AG04449 (cell line): ENCODE measurements around the gene PAOX.

ENCODE experiments used
- CTCF ChIA-PET: fragments of 350-600 bp; formaldehyde crosslinking; extraction: SDS; loops from one replicate; lab custom pipeline; 2021; ENCODE audit warnings: antibody characterized with exemption; lab: Yijun Ruan, JAX
- POLR2A ChIA-PET: fragments of 400-600, 350-600 bp; formaldehyde crosslinking; extraction: SDS; loops from one replicate; lab custom pipeline; 2020; ENCODE audit warnings: antibody characterized with exemption, inconsistent platforms; lab: Yijun Ruan, JAX
- DNase-seq: peaks from one replicate; pipeline ENCODE4 v3.0.0-alpha.2; 2010; ENCODE audit warnings: low read depth, low spot score
- H3K4me3 ChIP-seq: 2 replicates; pipeline ENCODE4 v1.5.1; 2011; ENCODE audit warnings: low read depth, mild to moderate bottlenecking, control low read depth, low read length
- TF ChIP-seq, protein P1 (sequence below): IDR thresholded peaks from one replicate; pipeline ENCODE4 v1.5.1; 2011; ENCODE audit warnings: mild to moderate bottlenecking, moderate library complexity, low read length, control low read depth, inconsistent platforms; ENCODE audit not compliant: insufficient read depth; ENCODE audit errors: missing control alignments

PAOX gene

DNA sequence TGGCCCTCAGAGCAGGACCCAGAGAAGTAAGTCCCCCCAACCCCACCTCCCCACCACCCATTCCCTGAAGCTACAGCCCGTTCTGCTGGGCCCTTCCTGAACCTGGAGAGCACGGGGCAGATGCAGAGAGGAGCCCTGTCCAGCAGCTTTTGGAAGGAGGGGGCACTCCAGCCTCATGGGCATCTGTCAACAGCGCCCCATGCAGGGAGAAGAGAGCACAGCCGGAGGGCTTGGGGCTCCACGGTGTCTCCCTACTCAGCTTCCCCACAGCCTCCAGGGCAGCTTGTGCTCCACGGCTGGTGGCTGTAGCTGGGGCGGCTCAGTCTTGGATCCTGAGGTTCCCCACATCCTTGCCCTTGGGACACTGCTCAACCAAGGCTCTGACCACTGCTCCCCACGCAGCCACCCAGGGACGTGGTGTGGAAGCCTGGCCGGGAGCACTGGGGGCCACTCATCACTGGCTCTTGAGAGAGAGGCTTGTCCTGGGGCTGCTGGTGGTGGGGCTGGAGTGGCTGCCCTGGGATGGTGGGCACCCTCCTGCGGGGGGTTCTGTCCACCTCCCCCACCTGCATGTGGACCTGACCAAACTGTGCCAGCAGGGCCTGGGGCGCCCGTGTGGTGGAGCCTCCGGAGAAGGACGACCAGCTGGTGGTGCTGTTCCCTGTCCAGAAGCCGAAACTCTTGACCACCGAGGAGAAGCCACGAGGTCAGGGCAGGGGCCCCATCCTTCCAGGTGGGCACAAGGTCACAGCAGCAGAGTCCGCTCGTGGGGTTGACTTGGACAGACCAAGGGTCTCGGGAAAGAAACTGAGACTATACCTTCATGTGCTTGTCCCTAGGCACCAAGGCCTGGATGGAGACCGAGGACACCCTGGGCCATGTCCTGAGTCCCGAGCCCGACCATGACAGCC lies 27.4 kb upstream of the PAOX start:
- ChIA-PET CTCF (interaction anchor here (1.3 to 1.9 kb wide), 2 partner anchors 22 to 23 kb away, joined by 3 to 11 read pairs; no protein-coding TSS in a partner anchor), POLR2A (interaction anchor here (1.4 kb wide), 1 partner anchor 22 kb away, joined by 4 read pairs; no protein-coding TSS in a partner anchor)
- TF ChIP-seq, protein P1, sequence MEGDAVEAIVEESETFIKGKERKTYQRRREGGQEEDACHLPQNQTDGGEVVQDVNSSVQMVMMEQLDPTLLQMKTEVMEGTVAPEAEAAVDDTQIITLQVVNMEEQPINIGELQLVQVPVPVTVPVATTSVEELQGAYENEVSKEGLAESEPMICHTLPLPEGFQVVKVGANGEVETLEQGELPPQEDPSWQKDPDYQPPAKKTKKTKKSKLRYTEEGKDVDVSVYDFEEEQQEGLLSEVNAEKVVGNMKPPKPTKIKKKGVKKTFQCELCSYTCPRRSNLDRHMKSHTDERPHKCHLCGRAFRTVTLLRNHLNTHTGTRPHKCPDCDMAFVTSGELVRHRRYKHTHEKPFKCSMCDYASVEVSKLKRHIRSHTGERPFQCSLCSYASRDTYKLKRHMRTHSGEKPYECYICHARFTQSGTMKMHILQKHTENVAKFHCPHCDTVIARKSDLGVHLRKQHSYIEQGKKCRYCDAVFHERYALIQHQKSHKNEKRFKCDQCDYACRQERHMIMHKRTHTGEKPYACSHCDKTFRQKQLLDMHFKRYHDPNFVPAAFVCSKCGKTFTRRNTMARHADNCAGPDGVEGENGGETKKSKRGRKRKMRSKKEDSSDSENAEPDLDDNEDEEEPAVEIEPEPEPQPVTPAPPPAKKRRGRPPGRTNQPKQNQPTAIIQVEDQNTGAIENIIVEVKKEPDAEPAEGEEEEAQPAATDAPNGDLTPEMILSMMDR: no peak
- no peak for DNase-seq
- no peak overlapping the region for H3K4me3 ChIP-seq

DNA sequence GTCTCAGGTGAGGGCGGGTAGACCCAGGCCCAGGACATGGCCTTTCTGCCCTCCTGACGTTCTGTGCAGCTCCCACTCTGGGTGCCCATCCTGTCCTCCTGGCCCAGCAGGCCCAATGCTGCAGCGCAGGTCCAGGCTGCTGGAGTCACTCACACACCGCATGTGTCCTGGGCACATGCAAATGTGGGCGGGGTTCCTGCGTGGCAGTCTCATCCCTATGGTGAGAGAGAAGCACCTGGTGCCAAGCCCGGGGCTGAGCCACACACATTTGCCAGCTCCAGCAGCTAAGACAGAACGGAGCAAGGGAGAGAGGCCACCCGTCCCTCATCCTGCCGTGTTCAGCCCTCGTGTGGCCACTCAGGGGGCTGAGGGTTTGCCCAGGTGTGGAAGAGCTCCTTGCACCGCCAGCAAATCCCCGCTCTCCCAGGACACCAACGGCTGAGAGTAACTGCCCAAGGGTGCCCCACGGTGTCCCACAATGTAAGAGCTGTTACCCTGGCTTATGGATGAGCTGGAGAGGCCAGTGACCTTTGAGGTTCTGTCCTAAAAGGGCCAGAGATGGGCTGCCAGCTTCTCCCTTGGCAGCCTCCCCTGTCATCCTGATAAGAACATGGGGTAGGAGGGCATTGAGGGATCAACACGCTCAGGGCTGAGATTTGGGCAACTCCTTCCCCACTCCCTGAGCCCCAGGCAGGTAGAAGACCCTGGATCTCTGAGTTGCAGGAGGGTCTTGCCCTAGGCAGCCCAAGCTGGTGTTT lies 25.7 kb upstream of the PAOX start:
- TF ChIP-seq, protein P1: no peak
- CTCF ChIA-PET: interaction anchor here (1.9 kb wide), 1 partner anchor 24 kb away, joined by 11 read pairs; no protein-coding TSS in a partner anchor
- POLR2A ChIA-PET: no interaction called here
- no peak for DNase-seq
- no peak overlapping the region for H3K4me3 ChIP-seq

DNA sequence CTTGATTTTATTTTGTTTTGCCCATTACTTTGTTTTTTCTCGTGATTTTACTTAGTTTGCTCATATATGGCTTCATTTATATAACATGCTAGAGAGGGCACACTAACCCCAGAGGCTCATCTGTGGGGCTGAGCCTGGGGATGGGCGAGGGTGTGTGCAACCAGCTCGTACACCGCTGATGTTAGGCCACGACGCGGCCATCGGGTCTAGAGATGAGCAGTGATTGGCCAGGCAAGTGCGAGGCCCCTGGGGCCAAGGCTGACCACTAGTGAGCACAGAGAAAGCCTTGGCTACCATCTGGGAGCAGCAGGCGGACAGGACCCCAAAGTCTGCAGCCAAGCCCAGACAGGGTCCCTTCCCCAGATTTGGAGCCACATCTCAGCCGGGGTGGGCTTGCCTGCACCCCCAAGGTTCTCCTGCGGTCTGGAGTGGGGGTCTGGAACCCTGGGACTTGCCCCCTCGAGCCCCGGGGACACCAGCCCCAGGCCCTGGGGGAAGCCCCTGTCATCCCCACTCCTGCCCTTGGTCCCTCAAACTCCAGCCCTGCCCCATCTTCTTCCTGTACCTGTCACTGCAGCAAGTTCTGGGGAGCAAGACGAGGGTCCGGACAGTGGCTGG lies 25.0 kb upstream of the PAOX start:
- CTCF ChIA-PET: interaction anchor here (1.9 to 4.5 kb wide), 2 partner anchors 24 to 25 kb away, joined by 11 to 25 read pairs; no protein-coding TSS in a partner anchor
- TF ChIP-seq, protein P1: no peak
- H3K4me3 ChIP-seq: no peak overlapping the region
- no peak for DNase-seq
- POLR2A ChIA-PET: no interaction called here

DNA sequence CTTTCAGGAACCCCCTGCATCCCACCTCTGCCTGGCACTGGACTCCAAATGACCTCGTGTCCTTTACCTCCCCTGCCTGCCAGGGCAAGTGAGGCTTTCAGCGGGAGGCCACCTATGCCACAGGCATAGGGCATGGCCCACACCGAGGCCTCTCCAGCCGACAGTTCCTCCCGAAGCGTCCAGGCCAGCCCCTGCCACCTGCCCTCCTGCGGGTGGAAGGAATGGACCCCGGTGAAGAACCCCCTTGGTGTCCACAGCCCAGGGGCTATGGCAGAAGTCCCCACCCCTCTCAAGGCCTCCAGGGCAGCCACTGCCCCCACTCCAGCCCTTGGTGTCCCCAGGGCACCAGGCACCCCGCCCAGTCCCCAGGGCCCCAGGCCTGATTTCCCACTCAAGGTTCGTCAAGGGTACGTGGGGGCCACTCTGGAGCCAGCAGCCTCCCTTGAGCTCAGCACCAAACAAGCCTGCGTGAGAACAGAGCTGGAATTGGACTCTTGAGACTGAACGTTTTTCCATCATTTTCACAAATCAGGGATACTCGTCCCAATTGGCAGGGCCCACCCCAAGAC lies 24.3 kb upstream of the PAOX start:
- CTCF ChIA-PET: interaction anchor here (1.2 to 4.5 kb wide), 2 partner anchors 24 to 25 kb away, joined by 3 to 25 read pairs; partner anchors contain the start of gene PAOX
- TF ChIP-seq, protein P1: no peak
- no peak overlapping the region for H3K4me3 ChIP-seq
- POLR2A ChIA-PET: no interaction called here
- no peak for DNase-seq

DNA sequence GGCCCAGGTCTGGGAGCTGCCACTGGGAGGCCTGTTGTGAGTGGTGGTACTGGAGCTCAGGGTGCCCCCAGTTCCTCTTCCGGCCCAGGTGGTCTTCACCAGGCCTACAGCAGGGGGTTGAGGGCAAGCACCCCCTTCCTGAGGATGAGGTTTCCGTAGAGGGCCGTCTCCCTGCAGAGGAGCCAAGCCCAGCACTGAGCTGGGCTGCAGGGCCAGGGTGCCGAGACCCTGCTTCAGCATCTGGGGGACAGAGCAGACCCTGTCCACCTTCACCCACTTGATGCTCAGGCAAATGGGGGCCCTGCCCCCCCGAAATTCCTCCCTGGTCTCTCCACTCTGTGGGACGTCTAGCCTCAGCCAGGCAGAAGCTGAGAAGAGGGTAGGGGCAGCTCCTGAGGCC lies 23.8 kb upstream of the PAOX start:
- no peak for DNase-seq
- TF ChIP-seq, protein P1: no peak
- CTCF ChIA-PET: interaction anchor here (1.2 to 4.5 kb wide), 2 partner anchors 23 to 26 kb away, joined by 3 to 25 read pairs; partner anchors contain the start of gene PAOX
- POLR2A ChIA-PET: no interaction called here
- H3K4me3 ChIP-seq: no peak overlapping the region
